HL-60/S4 treated with retinoic acid at 250 ng/mL for 4 days and 3 days (cell line): ENCODE results near the gene CCDC124.
"Not testable (repeated sequence)": the region's sequence is repeated elsewhere in the genome, so short reads cannot be mapped to it uniquely, and the experiment has no call there.

Experiments
- in situ Hi-C: fragments of 300-500 bp; cut with MboI; formaldehyde crosslinking; loops from 2 replicates; pipeline ENCODE4 v1.7.0; 2022; ENCODE audit warnings: low sequenced_read_pairs

Gene CCDC124, protein sequence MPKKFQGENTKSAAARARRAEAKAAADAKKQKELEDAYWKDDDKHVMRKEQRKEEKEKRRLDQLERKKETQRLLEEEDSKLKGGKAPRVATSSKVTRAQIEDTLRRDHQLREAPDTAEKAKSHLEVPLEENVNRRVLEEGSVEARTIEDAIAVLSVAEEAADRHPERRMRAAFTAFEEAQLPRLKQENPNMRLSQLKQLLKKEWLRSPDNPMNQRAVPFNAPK

DNA sequence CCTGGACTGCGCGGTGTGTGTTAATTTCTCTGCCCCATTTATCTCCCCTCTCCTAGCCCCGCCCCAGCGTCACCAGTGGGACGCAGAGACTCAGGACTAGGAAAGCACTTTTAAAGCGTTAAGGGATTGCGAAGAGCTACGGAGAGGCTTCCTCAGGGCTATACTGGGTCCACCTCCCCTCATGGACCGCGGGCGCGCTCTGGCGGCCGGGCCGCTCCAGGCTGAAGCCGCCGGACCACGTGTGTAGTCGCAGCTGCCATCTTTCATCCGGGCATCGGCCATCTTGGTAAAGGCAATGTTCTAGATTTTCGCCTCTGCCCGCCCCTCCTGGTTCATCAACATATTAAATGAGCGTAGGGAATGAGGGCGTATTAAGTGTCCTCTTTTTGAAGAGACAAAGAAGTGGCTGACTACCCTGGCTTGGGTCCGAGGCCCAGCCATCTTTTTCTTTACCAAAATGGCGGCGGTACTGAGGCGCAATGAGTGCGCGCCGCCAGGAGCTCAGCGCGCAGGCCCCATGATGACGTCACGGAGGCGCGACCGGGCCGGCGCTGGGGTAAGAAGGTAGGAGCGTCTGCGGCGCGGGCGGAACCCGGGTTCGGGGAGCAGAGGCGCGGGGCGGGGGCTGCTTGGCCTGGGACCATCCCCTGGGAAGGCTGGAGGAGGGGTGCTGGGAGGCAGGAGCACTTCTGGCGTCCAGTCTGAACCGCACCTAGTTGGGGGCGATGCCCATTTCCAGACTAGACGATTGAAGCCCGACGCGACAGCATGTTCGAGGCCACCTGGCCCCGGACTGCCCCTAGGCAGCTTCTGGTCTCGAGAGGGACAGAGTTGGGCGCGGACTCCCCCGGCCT is at the start of gene CCDC124:
Gene CCDC124, plus strand, starts transcription at position 531 of the 854 bp plus-strand sequence. CDS start 3,406 bp downstream, outside the sequence.
- in situ Hi-C loops, result no loop called here

- in situ Hi-C loops, result no loop called here
Measured at GRCh38 chr19:17883627-17884410, 49.0 kb upstream of the CCDC124 start.

- in situ Hi-C loops, result no loop called here
Measured at GRCh38 chr19:17886515-17886914, 46.3 kb upstream of the CCDC124 start.

GRCh38 chr19:17887221-17887620 is 45.6 kb upstream of the CCDC124 start:
- in situ Hi-C loops, result not testable (repeated sequence)

- in situ Hi-C loops, result no loop called here
Measured at GRCh38 chr19:17888260-17888659, 44.6 kb upstream of the CCDC124 start.

DNA sequence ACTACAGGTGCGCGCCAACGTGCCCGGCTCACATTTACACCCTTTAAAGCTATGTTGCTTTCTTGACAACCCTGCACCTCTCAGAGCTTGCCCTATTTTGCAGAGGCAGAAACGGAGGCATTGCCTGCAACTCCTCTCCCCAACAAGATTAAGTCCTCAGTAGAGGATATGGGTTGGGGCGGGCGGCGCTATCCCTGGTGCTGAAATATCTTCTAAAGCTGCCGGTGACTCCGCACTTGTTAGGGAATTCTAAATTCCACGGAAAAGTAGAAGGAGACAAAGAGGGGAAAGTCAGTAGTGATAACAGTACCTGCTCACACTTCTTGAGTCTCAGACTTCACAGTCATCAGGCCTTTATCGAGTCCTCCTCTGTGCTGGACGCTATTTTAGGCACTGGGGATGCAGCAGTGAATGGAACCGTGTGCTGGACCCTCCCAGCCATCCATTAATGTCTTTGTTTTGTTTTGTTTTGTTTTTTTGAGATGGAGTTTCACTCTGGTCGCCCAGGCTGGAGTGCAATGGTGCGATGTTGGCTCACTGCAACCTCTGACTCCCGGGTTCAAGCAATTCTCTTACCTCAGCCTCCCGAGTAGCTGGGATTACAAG is 43.1 kb upstream of the CCDC124 start:
- in situ Hi-C loops, result no loop called here

- in situ Hi-C loops, result no loop called here
Measured at GRCh38 chr19:17893766-17894165, 39.0 kb upstream of the CCDC124 start.

GRCh38 chr19:17902701-17903100 is 30.1 kb upstream of the CCDC124 start:
- in situ Hi-C loops, result no loop called here

DNA sequence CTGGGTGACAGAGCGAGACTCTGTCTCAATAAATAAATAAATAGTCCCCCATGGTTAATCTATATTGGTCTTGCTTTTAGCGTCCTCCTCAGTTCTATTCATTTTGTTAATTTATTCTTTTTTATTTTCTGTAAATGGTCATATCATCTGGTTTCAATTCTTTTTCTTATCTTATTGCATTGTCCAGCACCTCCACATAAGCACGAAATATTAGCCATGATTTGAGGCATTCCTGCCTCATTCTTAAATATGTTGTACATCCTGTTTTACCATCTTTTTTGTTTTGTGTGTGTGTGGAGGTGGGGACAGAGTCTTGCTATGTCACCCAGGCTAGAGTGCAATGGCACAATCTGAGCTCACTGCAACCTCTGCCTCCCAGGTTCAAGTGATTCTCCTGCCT is 24.6 kb upstream of the CCDC124 start:
- in situ Hi-C loops, result no loop called here

DNA sequence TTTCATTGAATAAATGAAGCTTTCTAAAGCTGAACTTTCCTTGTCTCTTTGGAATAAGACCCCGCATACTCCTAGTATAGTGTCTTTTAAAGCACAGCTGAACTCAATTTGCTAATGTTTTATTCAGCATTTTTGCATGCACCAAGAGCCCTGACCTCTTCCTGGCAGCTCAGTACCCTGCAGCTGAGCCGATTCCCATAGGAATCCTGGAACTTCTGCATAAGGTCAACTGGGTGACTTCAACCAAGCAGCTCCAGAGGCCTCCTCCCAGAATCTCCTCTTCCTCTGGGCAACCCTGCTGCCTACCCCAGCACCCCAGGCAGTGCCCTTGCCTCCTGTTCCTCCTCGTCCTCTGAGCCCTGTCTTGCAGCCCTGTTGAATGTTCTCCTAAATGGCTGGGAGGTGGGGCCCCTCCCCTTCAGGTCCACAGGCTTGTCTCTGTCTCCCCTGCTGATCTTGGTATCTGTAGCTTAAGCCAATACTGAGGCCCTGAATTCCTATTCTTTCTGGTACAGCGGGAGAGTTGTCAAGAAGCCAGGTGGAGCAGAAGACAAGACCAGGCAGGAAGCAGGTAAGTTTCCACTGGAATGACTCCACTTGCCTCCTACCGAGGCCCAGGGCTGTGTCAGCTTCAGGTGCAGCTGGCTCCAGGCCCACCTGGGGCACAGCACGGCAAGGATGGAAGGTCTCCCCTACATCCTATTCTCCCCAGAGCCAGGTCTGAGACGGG is 23.6 kb upstream of the CCDC124 start:
- in situ Hi-C loops, result no loop called here

DNA sequence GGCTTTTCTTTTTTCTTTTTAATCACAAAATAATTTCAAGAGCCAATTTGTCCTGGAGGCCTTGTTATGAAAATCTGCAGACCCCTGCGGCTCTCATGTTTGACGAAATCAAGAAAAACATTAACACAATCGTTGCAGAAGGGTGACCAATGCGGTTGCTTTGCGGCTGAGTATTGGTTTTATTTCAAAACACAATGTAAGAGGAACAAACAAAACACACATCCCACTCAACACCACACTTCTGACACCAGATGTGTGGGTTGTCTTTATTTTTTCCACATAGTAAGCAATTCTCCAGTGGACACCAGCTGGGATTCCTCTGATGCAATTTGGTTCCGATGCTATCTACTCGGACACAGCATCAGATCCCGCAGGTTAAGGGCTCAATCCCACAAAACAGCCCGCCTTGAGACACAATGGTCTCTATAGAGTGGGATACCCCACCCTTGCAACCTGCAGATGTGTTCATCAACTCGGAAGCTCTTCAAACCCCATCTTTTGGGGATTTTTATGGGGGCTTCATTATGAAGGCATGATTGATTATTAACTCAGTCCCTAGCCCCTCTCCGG is 21.9 kb upstream of the CCDC124 start:
- in situ Hi-C loops, result no loop called here

DNA sequence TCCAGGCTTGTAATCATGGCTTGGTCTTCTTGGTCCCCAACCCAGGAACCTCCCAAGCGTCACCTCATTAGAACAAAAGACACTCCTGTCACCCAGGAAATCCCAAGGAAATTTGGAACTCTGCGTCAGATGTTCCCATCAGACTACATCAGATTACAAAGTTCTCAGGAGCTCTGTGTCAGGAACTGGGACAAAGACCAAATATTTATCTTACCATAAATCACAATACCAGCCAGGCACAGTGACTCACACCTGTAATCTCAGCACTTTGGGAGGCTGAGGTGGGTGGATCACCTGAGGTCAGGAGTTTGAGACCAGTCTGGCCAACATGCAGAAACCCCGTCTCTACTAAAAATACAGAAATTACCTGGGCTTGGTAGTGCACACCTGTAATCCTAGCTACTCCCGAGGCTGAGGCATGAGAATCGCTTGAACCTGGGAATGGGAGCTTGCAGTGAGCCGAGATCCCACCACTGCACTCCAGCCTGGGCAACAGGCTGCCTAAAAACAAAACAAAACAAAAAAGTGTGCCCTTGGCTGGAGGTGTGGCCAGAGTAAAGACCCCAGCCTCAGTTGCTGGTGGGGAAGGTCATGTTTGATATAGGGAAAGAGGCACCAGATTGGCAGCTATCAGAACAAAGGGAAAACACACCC is 16.7 kb upstream of the CCDC124 start:
- in situ Hi-C loops, result no loop called here

GRCh38 chr19:17918151-17918550 is 14.7 kb upstream of the CCDC124 start:
- in situ Hi-C loops, result not testable (repeated sequence)

DNA sequence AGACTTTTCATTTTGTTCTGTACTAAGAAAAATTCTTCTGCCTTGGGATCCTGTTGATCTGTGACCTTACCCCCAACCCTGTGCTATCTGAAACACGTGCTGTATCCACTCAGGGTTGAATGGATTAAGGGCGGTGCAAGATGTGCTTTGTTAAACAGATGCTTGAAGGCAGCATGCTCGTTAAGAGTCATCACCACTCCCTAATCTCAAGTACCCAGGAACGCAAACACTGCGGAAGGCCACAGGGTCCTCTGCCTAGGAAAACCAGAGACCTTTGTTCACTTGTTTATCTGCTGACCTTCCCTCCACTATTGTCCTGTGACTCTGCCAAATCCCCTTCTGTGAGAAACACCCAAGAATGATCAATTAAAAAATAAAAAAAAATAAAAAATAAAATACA is 13.7 kb upstream of the CCDC124 start:
- in situ Hi-C loops, result not testable (repeated sequence)

GRCh38 chr19:17920527-17920926 is 12.3 kb upstream of the CCDC124 start:
- in situ Hi-C loops, result no loop called here

GRCh38 chr19:17922138-17922537 is 10.7 kb upstream of the CCDC124 start:
- in situ Hi-C loops, result no loop called here

- in situ Hi-C loops, result no loop called here
Measured at GRCh38 chr19:17926044-17926443, 6.8 kb upstream of the CCDC124 start.

DNA sequence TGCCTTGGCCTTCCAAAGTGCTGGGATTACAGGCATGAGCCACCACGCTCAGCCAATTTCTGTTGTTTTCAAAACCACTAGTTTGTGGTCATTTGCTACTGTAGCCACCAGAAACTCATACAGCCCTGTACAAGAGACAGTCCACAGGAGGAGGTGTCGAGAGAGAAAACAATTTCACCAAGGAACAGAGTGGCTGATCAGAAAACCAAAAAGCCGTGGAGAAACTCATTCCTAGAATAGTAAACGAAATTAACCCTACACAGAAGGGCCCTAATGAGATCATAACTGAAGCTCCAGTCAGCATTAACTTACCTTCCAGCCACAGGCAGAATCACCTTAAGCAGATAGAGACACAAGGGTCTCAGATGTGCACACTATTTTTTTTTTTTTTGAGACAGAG is 3.8 kb upstream of the CCDC124 start:
- in situ Hi-C loops, result no loop called here

DNA sequence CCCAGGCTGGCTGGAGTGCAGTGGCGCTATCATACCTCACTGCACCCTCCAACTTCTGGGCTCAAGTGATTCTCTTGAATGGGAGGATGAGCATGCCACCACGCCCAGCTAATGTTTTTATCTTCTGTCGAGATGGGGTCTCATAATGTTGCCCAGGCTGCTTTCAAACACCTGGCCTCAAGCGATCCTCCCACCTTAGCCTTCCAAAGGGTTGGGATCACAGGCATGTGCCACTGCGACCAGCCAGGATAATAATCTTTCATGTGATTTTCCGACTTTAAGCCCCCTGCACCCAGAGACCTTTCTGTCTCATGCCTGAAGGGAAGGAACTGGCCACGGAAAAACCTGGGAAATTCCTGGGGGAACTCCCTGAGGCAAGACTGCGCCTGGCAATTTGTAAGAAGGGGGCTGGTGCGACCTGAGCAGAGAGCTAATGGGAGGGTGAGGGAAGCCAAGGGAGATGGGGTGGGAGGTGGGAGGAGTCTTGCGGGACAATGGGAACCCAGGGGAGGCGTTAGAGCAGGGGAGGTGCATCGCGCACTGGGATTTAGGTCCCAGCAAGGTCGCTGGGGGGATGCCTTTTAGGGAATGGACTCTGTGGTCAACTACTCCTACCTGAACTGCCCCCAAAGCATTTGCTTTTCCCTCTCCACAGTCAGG is 1.2 kb upstream of the CCDC124 start:
- in situ Hi-C loops, result no loop called here
